GM12873 (cell line): ENCODE measurements around the gene ANO5.

Experiments
- CTCF ChIP-seq: IDR thresholded peaks from 2 replicates; pipeline ENCODE4 v1.5.1; 2012; ENCODE audit warnings: low read depth, mild to moderate bottlenecking, moderate library complexity, low read length, control low read depth; ENCODE audit not compliant: insufficient read depth; ENCODE audit errors: missing control alignments

Gene ANO5

GRCh38 chr11:22165759-22166513, 26.9 kb upstream of the ANO5 start:
- no peak for TF ChIP-seq CTCF

- TF ChIP-seq CTCF: peak; percentile 20
Measured at GRCh38 chr11:22169833-22170232, 23.1 kb upstream of the ANO5 start.

GRCh38 chr11:22173532-22173931, 19.4 kb upstream of the ANO5 start:
- TF ChIP-seq CTCF: no peak

GRCh38 chr11:22177186-22177585, 15.7 kb upstream of the ANO5 start:
- peak; percentile 41 for TF ChIP-seq CTCF

GRCh38 chr11:22179626-22180025, 13.3 kb upstream of the ANO5 start:
- no peak for TF ChIP-seq CTCF

- TF ChIP-seq CTCF: no peak
Measured at GRCh38 chr11:22180131-22180530, 12.8 kb upstream of the ANO5 start.

- no peak for TF ChIP-seq CTCF
Measured at GRCh38 chr11:22189660-22190059, 3.2 kb upstream of the ANO5 start.
